ENCODE results near the gene ADCY10.

DNA sequence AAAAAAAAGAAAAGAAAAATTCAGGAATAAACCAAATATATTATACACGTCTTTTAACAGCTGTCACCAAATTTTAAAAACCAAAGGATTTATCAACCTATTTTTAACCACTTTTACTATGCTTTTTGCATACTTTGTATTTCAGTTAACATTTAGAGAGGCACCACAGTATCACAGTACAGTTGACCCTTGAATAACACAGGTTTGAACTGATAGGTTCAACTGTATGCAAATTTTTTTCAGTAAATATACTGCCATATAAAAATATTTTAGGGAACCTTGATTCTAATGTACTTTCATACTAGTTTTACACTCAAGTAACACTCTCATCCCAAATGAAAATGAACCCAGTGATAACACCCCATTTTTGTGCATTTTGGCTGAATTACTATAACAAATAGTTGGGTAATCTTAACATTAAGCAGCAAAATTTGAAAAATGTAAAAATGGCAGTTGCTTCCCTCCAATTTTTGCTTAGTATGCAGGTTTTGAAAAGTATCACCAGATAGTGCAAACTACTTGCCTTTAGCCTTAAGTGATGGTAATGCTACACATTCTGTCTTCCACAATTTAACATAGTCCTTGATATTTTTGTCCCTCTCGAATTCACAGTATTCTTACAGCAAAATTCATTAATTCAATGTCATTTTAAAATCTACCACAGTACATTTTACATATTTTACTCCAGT is 10.8 kb upstream of the ADCY10 start:
- TF ChIP-seq, protein P1, sequence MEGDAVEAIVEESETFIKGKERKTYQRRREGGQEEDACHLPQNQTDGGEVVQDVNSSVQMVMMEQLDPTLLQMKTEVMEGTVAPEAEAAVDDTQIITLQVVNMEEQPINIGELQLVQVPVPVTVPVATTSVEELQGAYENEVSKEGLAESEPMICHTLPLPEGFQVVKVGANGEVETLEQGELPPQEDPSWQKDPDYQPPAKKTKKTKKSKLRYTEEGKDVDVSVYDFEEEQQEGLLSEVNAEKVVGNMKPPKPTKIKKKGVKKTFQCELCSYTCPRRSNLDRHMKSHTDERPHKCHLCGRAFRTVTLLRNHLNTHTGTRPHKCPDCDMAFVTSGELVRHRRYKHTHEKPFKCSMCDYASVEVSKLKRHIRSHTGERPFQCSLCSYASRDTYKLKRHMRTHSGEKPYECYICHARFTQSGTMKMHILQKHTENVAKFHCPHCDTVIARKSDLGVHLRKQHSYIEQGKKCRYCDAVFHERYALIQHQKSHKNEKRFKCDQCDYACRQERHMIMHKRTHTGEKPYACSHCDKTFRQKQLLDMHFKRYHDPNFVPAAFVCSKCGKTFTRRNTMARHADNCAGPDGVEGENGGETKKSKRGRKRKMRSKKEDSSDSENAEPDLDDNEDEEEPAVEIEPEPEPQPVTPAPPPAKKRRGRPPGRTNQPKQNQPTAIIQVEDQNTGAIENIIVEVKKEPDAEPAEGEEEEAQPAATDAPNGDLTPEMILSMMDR (IDR thresholded peaks at IDR 0.05), result no peak
- TF ChIP-seq POLR2A (IDR thresholded peaks at IDR 0.05), result no peak

All from right lobe of liver (tissue), 4 donors.